T-helper 1 cell (primary cell): ENCODE data around the gene SMIM1.
A peak's percentile ranks its signal among the peaks of the same experiment; 100 is the strongest.
"Not testable (repeated sequence)": the region's sequence is repeated elsewhere in the genome, so short reads cannot be mapped to it uniquely, and the experiment has no call there.

Experiments used
- DNase-seq, 5 donors: peaks; one replicate each; pipeline ENCODE4 v3.0.0-alpha.2; 2012 to 2020

The SMIM1 gene

GRCh38 chr1:3796215-3797061 lies 23.9 kb downstream of the SMIM1 start, which contains the start of gene LRRC47:
TSS of gene LRRC47 (minus strand) at chr1:3796498. CDS start at chr1:3796476, 22 bp downstream.
- DNase-seq, result peak; percentile 83 to 93 (median 92)

DNA sequence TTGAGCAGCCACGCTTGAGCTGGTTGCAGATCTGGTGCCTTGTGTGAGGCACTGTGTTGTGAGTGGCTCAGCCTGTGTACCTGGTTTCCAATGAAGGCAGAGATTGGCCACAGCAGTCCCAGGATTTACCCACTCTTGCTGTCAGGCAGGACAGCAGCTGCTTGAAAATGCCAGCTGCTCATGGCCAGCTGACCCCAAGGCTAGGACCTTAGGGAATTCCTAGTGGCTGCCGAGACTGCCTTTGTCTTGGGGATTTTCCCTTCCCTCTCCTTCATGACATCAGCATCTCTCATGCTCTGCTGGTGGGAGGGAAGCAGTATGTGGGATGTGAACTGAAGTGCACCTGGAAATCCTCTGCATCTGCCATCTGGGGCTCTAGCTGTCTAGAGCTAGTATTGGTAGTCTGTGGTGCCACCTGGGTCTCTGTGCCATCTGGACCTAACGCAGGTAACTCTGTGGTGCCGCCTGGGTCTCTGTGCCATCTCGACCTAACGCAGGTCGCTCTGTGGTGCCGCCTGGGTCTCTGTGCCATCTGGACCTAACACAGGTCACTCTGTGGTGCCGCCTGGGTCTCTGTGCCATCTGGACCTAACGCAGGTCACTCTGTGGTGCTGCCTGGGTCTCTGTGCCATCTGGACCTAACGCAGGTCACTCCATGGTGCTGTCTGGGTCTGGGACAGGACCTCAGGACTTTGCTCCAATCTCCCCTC lies 27.6 kb downstream of the SMIM1 start:
- DNase-seq, result no peak

DNA sequence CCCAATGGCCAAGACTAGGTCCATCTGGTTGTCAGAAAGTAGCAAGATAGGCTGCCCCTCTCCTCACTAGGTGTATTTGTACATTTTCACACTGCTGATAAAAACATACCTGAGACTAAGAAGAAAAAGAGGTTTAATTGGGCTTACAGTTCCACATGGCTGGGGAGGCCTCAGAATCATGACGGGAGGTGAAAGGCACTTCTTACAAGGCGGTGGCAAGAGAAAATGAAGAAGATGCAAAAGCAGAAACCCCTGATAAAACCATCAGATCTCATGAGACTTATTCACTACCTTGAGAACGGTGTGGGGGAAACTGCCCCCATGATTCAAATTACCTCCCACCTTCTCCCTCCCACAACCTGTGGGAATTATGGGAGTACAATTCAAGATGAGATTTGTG lies 28.2 kb downstream of the SMIM1 start:
- not testable (repeated sequence) for DNase-seq

DNA sequence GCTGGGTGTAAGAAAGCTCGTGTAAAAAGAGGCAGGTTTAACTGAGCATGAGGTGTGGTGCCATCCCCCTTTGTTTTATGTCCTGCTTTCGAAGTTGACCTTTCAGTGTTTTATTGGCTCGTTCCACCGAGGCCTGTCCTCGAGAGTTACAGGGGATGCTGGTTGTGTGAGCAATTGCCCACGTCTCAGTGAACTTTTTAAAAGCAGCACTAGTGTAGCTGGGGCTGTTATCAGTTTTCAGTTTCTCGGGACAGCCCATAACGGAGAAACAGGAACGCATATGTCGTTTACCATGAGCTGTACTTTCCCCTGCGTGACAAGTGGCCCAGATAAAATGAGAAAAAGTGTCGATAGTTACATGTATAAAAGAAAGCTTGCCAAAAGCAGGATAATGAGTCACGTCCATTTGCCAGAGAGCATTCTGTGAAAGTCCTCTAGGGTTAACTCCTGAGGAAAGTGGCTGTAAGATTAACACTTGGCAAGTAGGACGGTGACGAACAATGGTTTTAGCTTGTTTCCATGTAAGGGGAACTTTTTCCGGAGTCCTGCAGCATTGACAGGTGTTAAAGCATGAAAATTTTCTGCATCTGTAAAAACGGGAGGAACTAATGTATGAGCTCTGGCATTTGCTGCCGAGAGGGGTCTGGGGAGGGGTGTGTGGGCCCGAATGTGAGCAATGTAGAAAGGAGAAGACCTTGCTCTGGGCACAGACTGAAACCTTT lies 31.5 kb downstream of the SMIM1 start:
- no peak for DNase-seq

DNA sequence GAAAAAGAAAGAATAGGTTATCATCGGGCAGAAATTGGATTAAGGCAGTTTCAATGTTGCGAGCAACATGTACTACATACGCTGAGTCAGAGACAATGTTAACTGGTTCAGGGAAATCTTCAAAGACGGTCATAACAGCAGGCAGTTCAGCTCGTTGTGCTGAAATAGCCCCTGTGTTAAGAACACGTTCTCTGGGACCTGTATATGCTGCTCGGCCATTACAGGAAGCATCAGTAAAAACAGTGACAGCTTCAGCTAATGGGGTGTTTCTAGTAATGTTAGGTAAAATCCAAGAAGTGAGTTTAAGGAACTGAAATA lies 32.0 kb downstream of the SMIM1 start:
- DNase-seq, result not testable (repeated sequence)

GRCh38 chr1:3805038-3805437 lies 32.5 kb downstream of the SMIM1 start:
- no peak for DNase-seq

GRCh38 chr1:3807769-3808168 lies 35.2 kb downstream of the SMIM1 start:
- DNase-seq, result no peak

DNA sequence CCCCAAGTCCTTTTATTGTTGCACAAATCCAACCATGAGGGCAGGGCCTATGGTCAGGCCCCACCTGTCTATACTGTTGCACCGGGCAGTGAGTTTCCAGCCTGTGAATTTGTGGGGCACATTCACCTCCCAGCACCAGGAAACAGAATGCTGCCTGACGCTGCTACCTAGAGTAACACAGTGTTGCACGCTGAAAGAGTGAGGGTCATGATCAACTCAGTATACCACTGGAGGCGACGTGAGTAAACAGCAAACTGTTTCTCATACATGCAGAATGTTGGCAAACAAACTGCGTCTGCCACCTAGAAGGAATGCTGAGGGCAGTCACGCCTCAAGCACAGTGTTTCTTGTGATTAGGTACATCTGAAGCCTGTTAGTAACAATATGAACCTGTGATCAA lies 37.1 kb downstream of the SMIM1 start:
- DNase-seq, result no peak

GRCh38 chr1:3810149-3810761 lies 37.7 kb downstream of the SMIM1 start:
- not testable (repeated sequence) for DNase-seq

GRCh38 chr1:3811595-3811911 lies 39.0 kb downstream of the SMIM1 start:
- DNase-seq, result no peak

DNA sequence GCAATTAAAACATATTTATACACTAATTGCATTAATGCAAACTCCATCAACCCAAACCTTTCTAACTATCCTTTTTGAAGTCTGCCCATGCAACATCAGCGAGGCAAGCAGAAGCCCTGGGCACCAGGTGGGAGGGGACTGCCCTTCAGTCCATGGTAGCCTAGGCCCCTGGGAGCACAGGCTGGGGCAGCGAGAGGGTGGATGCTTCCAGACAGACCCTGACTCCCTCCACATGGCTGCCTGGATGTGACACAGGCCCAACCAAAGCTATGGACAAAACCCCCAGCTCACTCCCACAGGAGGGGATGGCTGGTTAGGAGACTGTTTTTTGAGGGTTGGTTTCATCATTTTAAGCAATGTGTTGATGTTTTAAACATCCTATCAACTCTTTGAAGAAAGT lies 41.5 kb downstream of the SMIM1 start:
- no peak for DNase-seq

GRCh38 chr1:3814771-3815561 lies 42.4 kb downstream of the SMIM1 start:
- no peak for DNase-seq

DNA sequence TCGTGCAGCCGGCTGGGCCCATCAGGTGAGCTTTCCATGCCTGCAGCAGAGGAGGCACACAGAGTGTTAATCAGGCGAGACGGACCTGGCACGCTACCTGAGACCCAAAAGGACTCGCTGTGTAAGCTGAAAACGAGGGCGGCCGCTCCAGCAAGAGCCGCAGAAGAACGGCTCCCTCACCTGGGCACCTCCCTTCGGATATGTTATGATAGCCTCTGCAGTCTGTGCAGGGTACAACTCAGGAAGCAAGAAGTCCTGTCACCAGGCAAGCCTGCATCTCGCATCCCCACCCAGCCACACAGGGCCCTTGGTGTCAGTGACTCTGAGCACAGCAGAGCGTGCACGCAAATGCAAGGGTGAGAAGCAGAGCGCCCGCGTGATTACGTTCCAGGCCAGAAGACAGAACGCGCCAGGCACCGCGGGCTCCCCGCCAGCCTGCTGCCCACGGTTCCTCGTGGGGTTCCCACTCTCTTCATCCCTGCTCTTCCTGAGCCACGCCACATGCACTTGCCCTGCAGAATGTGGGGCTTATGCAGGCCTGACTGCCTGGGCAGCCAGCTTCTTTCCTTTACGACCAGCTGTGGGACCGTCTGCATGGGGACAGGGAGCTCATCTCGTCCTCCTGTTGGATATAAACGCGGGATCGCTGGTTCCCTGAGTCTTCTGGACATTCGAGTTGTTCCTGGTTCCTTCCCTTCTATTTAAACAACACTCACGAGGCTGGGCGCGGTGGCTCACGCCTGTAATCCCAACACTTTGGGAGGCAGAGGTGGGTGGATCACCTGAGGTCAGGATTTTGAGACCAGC lies 44.0 kb downstream of the SMIM1 start:
- DNase-seq, result no peak

- no peak for DNase-seq
Observed at GRCh38 chr1:3817138-3817740, 44.7 kb downstream of the SMIM1 start.

DNA sequence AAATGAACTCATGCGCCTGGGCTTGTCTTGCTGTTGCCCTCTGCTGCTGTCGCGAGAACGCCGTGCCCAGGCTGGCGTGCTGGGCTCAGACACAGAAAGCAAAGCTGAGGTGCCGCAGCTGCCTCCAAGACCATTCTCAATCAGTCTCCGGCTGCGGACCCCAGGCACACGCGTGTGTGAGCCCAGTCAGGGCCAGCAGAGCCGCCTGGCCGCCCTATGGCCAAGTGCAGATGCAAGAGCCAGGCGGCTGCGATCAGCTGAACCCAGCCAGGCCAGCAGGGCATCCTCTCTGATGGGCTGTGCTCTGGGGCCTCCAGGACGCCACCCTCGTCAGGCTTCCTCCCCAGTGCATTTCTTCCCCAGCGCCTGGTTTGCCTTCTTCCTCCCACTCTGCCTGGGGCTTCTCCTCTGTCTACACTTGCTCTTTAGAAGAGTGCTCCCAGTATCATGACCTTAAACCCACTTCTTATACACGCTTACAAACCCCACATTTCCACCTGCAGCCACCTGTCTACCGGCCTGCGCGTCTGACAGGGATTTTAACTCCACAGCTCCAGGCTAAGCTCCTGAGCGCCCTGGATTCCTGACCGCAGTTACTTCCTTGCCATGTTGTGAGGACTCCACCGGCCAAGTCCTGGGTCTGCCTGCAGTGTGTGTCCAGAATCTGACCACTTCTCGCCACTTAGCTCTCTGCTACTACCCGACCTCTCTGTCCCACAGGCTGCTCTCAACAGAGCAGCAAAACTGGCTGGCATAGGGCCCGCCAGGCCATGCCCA lies 45.5 kb downstream of the SMIM1 start:
- no peak for DNase-seq

DNA sequence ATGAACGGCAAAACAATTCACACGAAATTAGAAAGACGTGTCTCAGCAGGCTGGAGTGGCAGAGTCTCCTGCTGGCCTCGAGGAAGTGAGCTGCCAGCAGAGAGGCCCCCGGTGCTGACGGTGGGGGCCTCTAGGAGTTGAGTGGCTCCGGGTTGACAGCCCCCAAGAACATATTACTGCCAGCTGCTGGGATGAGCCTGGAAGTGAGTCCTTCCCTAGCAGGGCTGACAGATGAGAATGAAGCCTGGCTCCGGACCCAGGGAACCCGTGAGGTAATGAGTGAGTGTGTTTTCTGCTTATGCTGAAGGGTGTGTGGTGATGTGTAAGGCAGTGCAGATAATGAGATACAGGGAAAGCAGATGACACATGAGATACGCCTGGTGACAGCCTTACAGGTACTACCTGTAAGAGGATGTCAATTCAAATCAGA lies 47.2 kb downstream of the SMIM1 start:
- no peak for DNase-seq

DNA sequence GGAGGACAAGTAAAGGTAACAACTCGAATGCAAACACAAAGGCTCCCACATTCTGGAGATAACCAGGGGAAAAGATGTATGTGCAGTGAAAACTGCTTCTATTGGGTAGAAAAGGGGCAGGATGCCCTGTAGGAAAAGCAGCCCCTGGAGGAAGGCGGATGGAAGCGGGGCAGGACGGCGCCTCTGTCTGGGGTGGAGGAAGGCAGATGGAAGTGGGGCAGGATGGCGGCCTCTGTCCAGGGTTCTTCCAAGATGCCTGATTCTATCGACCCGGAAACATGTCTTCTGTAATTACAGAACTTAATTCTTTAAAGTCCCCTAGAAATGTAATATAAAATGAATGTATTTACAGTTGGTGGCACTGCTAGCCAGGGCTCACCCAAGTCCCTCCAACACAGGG lies 47.8 kb downstream of the SMIM1 start:
- DNase-seq, result no peak

DNA sequence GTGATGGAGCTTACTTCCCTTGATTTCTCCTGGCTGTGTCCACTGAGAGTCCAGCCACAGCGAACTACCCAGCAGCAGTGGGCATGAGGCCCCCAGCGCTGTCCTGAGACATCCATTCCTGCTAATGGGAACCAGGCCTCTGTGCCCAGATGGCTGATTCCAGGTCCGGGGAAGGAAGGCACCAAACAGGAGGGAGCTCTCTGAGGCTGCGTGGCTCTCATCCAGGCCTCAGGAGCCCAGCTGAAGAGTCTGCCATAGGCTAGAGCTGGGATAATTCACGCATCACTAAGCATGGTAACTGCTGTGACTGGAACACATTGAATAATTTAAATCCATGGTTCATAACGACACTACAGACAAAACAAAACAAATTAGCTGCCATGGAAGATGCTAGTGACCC lies 48.5 kb downstream of the SMIM1 start:
- no peak for DNase-seq

DNA sequence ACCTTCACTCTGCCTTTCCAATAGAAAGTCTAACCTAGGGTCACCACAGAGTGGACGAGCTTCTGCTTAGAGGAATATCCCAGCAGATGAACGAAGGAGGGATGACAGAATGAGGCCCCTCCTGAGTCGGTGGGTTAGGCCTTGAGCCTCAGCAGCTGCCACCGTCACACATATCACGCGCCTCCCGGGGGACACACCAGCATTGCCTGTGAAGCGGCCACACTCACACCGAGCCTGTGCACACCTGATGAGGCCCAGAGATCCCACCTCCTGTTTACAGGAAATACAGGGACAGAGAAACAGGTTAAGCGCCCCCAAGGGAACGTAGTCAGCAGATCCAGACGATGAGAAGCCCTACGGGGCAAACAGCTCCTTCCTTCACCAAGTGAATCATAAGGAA lies 48.9 kb downstream of the SMIM1 start:
- DNase-seq, result no peak

- DNase-seq, result no peak
Observed at GRCh38 chr1:3821908-3822307, 49.4 kb downstream of the SMIM1 start.
